NCI-H524 (cell line): ENCODE measurements around the gene LAS1L.
"Not testable (repeated sequence)": the region's sequence is repeated elsewhere in the genome, so short reads cannot be mapped to it uniquely, and the experiment has no call there.

Experiments
- DNase-seq, 2 experiments: peaks; one replicate each; lab custom pipeline; 2025; lab: John Stamatoyannopoulos, UW

LAS1L gene

DNA sequence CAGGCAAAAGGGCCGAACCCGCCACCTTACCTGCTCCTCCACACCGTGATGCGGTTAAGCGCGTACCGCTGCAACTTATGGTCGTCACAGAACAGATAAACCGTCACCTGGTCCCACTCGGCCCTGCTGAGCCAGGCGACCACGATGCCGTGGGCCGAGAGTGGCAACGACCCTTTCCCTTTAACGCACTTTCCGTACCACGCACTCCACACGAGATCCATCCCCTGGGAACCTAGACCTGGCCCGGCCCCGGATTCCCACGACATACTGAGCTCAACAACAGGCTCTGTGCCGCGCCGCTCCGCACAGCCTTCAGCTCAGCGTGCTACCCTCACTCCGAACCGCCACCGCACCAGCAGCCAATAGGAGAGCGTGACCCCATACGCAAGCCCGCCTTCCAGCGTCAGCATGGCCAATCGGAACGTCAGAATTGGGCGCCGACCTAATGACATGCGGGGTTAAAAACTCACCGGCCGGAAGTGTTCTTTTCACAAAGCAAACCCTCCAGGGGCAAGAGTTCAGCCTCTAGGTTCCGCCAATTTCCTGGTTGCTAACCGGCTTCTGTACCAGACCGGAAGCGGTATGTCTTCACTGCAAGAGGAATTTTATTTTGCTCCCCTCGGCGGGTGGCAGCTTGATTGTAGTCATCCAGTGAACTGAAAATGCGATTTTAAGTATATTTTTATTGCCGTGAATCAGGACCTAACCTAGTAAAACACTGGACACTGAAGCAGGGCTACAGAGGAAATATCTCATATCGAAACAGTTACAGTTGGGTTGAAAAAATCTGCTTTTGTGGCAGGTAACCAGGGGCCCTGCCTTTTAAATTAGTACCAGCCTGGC, at the start of gene LAS1L:
TSS of gene LAS1L (minus strand) at position 338 of the 843 bp plus-strand sequence. CDS start at position 266, 72 bp downstream.
- peak; percentile 94 to 98 for DNase-seq

DNA sequence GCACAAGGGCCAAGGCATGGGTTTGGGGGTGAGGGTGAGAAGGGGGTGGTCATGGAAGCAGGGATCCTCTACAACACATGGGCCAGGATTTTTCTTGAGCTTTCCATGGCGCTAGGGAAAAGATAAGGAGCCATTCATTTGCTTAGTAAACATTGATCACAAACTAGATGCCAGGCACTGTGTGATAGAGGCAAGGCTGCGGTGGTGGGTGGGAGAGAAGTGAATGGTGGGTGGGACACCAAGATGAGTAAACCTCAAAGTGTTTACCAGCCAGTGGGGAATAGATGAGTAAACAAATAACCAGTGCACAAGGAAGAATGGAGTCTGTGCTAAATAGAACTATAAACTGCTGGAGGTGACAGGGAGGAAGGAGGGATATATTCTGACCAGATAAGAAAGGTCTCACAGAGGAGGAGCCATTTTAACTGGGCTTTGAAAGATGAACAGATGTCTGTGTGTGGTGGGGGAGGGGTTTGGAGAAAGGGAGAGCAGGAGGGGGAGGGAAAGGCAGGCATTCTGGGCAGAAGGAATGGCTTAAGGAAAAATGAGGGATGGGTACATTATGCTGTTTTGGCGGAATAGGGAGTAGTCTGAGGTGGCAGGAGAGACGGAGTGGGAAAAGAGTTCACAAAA, 48.0 kb upstream of the LAS1L start:
- DNase-seq: peak; percentile 2 to 47

DNA sequence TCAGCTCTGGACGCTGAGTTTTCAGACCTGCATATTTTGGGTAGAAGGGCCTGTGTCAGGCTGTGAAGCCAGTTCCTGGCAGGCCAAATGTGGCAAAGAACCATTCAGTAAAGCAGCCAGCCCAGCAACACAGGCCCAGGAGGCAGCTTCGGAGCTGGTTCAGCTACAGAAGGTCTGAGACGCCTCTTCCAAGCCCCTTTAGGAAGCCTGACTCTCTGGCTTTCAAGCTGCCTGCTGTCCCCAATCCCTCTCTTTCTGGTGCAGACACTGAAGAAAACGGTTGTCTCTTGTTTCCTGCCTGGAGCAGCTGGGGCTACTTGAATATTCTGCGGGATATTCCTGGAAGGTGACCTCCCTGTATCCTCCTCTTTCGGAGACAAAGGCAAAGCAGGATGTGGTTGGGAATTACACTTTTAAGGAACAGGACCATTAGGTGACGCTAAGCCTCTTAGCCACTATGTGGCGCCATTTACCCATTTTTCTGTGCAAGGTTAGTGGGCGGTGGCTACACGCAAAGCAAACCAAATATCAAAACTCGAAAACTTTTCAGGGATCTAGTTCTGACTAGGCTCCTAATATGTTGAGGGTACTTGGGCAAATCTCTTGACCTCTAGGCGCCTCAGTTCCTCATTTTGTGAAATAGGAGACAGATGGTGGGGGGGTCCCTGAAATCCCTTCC, 47.2 kb upstream of the LAS1L start:
- peak; percentile 37 to 57 for DNase-seq

DNA sequence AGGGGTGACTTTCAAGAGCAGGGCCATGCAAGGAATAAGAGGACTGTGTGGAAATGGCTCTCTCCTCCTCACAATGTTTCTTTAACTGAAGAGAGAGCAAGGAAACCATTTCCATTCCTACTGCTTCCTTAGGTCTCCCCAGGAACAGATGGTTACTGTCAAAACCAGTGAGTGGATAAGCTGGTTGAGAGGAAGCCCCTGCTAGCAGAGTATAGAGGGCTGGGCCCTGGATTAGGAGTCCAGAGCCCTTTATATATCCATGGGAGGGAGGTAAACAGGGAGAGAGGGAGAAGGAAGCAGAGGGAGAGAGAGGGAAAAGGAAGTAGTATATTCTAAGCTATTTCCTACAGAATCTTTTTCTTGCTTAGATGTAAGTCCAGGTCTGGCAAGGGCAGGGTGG, 43.8 kb upstream of the LAS1L start:
- DNase-seq: peak in 1 of 2 experiments; percentile 29

GRCh38 chrX:65576160-65576559, 41.6 kb upstream of the LAS1L start:
- DNase-seq: no peak

DNA sequence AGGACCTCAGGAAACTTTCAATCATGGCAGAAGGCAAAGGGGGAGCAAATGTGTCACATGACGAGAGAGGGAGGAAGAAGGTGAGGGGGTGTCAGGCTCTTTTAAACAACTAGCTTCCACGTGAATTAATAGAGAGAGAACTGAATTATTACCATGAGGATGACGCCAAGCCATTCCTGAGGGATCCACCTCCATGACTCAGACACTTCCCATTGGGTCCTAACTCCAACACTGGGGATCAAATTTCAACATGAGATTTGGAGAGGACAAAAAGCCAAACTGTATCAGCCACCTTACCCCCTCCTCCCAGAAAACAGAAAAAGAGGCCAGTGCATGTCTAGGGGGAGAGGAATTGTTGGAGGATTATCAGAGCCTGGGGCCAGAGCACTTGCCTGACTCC, 40.4 kb upstream of the LAS1L start:
- DNase-seq: no peak

GRCh38 chrX:65574356-65574755, 39.8 kb upstream of the LAS1L start:
- no peak for DNase-seq

DNA sequence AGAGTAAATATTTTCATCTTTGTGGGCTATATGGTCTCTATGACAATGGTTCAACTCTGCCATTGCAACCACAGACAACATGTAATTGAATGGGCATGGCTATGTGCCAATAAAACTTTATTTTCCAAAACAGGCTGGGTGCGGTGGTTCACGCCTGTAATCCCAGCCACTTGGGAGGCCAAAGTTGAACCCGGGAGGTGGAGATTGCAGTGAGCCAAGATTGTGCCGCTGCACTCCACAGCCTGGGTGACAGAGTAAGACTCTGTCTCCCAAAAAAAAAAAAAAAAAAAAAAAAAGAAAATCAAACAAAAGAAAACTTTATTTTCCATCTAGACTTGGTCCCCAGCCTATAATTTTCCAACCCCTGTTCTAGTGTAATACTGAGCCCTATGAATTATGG, 38.4 kb upstream of the LAS1L start:
- no peak for DNase-seq

- DNase-seq: not testable (repeated sequence)
Observed at GRCh38 chrX:65562850-65563249, 28.3 kb upstream of the LAS1L start.

DNA sequence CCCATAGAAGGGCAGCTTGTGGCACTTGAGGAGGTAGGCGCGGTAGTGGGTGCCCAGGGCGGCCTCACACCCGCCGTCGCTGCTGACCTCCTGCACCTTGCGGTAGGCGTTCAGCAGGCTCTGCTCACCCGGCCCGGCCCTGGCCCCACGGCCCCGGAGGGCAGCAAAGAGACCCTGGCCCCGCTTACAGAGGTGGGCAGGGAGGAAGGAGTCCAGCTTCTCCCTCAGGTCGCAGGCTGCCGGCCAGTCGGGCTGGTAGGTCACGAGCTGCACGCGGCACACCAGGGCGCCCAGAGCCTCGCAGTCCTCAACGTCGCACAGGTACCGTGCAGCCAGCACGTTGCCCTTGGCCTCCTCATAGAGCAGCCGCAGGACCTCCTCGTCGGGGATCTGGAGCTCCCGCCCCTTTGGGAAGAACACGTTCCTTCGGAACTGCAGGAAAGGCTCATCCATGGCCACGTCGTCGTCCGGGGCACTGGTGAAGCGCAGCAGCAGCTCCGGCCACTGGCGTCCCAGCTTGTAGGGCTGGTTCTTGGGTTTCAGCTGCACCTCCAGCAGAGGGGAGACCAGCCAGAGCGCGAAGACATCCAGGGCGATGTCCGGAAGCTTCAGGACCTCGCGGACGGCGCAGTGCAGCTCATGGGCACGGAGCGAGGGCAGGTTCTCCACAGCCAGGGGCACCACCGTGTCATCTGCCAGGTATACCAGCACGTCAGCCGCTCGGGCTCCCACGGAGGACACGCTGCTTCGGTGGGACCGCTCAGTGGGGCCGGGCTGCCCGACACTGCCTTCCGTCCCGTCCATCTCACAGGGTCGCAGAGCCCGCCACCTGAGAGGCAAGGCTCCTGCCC, 17.1 kb upstream of the LAS1L start:
- DNase-seq: no peak

DNA sequence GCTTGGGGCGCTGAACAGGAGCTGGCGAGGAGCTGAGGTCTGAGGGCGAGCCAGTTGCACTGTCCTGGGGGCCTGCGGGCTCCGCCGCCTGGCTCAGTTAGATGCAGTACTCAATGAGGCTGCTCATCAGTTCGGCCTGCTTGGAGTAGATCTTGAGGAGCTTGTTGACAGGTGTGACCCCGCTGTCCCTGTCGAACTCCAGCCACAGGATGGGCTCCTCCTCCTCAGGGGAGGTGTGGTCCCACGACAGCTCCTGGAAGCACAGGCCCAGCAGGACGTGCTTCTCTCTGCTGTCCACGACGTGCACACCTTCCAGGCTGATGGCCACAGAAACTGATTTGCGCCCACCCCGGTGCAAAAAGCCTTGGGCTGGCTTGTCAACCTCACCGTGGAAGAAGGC, 16.5 kb upstream of the LAS1L start:
- no peak for DNase-seq

DNA sequence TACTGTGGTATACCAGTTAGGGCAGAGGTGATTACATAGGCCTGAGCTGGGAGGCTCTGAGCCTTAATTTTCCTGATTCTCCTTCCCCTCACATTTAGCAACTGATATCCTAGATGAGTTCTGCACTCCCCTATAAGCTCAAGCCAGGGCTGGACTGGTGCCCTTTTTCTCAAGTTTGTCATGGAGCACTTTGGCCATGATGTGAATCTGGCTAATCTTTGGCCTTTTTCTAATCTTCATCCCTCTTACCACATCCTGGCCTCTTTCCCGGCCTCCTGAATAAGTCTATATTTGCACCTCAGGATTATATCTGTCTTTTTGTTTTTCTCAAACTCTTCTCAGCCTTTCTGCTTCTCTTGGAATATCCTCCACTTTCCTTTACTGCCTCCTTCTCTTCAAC, 10.9 kb upstream of the LAS1L start:
- no peak for DNase-seq

- no peak for DNase-seq
Observed at GRCh38 chrX:65537229-65537628, 2.6 kb upstream of the LAS1L start.

GRCh38 chrX:65536291-65536690, 1.7 kb upstream of the LAS1L start:
- DNase-seq: peak; percentile 8 to 64

DNA sequence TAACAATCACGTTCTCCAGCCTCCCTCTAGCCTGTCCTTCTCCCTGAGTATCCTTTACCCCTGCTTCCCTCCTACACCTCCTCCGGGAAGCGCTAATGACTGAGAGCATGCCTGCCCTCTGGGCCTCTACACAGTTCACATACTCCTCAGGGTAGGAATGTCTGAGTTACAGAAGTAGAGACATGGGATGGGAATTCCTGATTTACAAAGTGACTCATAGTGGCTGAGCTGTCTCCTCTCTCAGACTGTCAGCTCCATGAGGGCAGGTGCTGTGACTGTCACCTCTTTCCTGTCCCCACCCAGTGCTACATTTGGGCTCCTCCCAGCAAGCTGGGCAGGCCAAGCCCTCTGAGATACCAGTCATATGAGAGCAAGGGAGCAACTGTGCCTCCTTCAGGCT, 2.6 kb downstream of the LAS1L start:
- DNase-seq: no peak

DNA sequence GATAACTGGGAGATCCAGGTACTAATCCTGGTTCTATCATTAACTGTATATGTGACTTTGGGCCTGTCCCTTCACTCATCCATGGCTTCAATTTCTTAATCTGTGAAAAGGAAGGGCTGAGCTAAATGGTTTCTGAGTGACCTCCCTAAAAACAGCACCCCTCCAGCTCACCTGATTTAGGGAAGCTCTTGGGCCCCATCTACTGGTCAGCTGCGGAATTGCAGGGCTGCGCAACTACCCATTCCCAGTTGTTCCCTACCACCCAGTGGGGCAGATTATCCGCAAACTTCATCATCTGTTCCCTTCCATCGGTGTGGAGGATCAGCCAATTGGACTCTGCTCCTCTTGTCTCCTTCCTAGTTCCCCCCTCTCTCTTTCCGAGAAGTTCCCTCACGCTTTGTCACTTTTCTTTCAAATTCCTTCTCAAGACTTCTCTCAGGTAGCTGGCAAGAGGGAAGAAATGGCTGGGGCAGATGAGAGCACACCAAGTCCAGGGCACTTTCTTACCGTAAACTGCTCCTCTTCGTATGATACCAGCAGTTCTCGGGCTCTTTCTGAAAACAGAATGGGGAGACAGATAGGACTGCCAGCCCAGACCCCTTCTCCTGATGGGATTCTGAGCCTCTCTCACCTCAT, 5.8 kb downstream of the LAS1L start:
- peak; percentile 14 to 50 for DNase-seq

- DNase-seq: no peak
Observed at GRCh38 chrX:65528293-65528692, 6.3 kb downstream of the LAS1L start.

- DNase-seq: no peak
Observed at GRCh38 chrX:65524139-65524538, 10.4 kb downstream of the LAS1L start.

DNA sequence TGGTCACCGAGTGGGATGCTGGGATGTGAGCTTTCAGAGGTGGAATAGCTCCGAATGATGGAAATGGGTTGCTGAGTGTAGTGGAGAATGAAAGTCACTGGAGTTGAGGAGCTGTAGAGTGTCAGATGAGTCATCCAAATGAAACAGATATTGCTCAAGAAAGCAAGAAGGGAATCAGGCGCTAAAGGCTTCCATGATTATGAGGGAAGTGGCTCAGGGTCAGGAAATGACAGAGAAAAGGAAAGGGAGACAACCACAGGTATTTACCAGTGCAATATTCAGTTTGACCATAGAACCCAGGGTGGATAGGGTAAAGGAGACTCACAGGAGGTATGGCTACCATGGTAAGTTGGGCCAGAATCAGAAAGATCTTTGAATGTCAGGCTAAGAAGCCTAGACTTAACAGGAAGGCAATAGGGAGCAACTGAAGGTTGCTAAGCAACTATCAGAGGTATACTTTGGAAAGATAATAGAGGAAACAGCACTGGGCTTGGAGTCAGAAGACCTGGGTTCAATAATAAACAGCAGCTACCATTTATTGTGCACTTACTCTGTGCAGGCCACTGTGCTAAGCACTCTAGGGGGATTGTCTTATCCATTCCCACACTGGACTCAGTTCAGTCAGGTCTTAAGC, 11.7 kb downstream of the LAS1L start:
- DNase-seq: no peak

GRCh38 chrX:65519530-65519929, 15.1 kb downstream of the LAS1L start:
- DNase-seq: not testable (repeated sequence)

GRCh38 chrX:65518980-65519379, 15.6 kb downstream of the LAS1L start:
- not testable (repeated sequence) for DNase-seq
